Neuronal stem cell (in vitro differentiated cells): ENCODE data around the gene GRIK5.

ENCODE experiments used
- DNase-seq: peaks from one replicate; pipeline ENCODE4 v3.0.0-alpha.2; 2013; ENCODE audit warnings: low spot score
- H2AFZ ChIP-seq: one replicate; pipeline ENCODE4 v1.6.1; 2013; ENCODE audit warnings: mild to moderate bottlenecking, low read length, inconsistent platforms
- H2AK5ac ChIP-seq: 2 replicates; pipeline ENCODE4 v1.6.1; 2013; ENCODE audit warnings: low read depth, mild to moderate bottlenecking, inconsistent platforms, low read length, moderate library complexity, mixed read lengths
- H2BK120ac ChIP-seq: 2 replicates; pipeline ENCODE4 v1.6.1; 2013; ENCODE audit warnings: low read depth, mild to moderate bottlenecking, inconsistent platforms, low read length, moderate library complexity, mixed read lengths
- H2BK12ac ChIP-seq: one replicate; pipeline ENCODE4 v1.6.1; 2013; ENCODE audit warnings: low read length, inconsistent platforms
- H2BK15ac ChIP-seq: 2 replicates; pipeline ENCODE4 v1.6.1; 2013; ENCODE audit warnings: mild to moderate bottlenecking, low read length, inconsistent platforms, mixed read lengths
- H2BK5ac ChIP-seq: one replicate; pipeline ENCODE4 v1.6.1; 2013; ENCODE audit warnings: inconsistent platforms, mild to moderate bottlenecking, low read length, moderate library complexity
- H3K14ac ChIP-seq: one replicate; pipeline ENCODE4 v1.6.1; 2013; ENCODE audit warnings: low read length, inconsistent platforms
- H3K18ac ChIP-seq: 2 replicates; pipeline ENCODE4 v1.6.1; 2013; ENCODE audit warnings: low read length, inconsistent platforms
- H3K23ac ChIP-seq: 2 replicates; pipeline ENCODE4 v1.6.1; 2013; ENCODE audit warnings: low read depth, mild to moderate bottlenecking, mixed read lengths, low read length, inconsistent platforms; ENCODE audit not compliant: poor library complexity
- H3K27ac ChIP-seq: replicated peaks from 3 replicates; pipeline ENCODE4 v1.5.1; 2013; ENCODE audit warnings: low read length, inconsistent platforms
- H3K27me3 ChIP-seq, 3 experiments: 2 replicates each; pipeline ENCODE4 v1.6.1; 2013; ENCODE audit warnings: low read length in 3 of 3, mild to moderate bottlenecking in 2 of 3, inconsistent platforms in 1 of 3, low read depth in 1 of 3, mixed read lengths in 1 of 3, moderate library complexity in 1 of 3; ENCODE audit not compliant: control insufficient read depth in 3 of 3, insufficient read depth in 3 of 3
- H3K36me3 ChIP-seq, 2 donors: replicated peaks in 1 of 2; 2 replicates each; pipeline ENCODE4 v1.6.1; 2013; ENCODE audit warnings: low read length in 2 of 2; ENCODE audit not compliant: control insufficient read depth in 2 of 2, insufficient read depth in 2 of 2
- H3K4ac ChIP-seq: 2 replicates; pipeline ENCODE4 v1.6.1; 2013; ENCODE audit warnings: inconsistent platforms, mild to moderate bottlenecking, low read length, moderate library complexity
- H3K4me1 ChIP-seq, 2 donors: 1 replicate in 1 of 2; 2 replicates in 1 of 2; pipeline ENCODE4 v1.6.1; 2013; ENCODE audit warnings: low read length in 2 of 2, low read depth in 1 of 2; ENCODE audit not compliant: control insufficient read depth in 2 of 2, insufficient read depth in 1 of 2
- H3K4me2 ChIP-seq: one replicate; pipeline ENCODE4 v1.6.1; 2013; ENCODE audit warnings: mild to moderate bottlenecking, low read length, inconsistent platforms; ENCODE audit not compliant: insufficient read depth, poor library complexity, severe bottlenecking
- H3K4me3 ChIP-seq, 2 donors: 2 replicates each; pipeline ENCODE4 v1.5.1; 2013; ENCODE audit warnings: low read length in 2 of 2, mild to moderate bottlenecking in 2 of 2, inconsistent platforms in 1 of 2, moderate library complexity in 1 of 2
- H3K79me1 ChIP-seq: one replicate; pipeline ENCODE4 v1.6.1; 2013; ENCODE audit warnings: low read depth, mild to moderate bottlenecking, inconsistent platforms, low read length, moderate library complexity
- H3K9ac ChIP-seq: one replicate; pipeline ENCODE4 v1.6.1; 2013; ENCODE audit warnings: mild to moderate bottlenecking, low read depth, low read length, inconsistent platforms; ENCODE audit not compliant: poor library complexity
- H3K9me3 ChIP-seq, 2 donors: replicated peaks in 1 of 2; 2 replicates each; pipeline versions ENCODE3 to v1.6.1; 2013; ENCODE audit warnings: low read length in 2 of 2, mild to moderate bottlenecking in 2 of 2, inconsistent platforms in 1 of 2, low read depth in 1 of 2, mixed read lengths in 1 of 2, moderate library complexity in 1 of 2; ENCODE audit not compliant: control insufficient read depth in 2 of 2, insufficient read depth in 1 of 2
- H4K8ac ChIP-seq: one replicate; pipeline ENCODE4 v1.6.1; 2013; ENCODE audit warnings: low read depth, mild to moderate bottlenecking, inconsistent platforms, low read length, moderate library complexity
- H4K91ac ChIP-seq: one replicate; pipeline ENCODE4 v1.6.1; 2013; ENCODE audit warnings: low read length, low read depth, mild to moderate bottlenecking, inconsistent platforms; ENCODE audit not compliant: poor library complexity
- WGBS, 2 donors: extraction: QIAGEN DNeasy Blood & Tissue Kit; methylation state at CpG; one replicate each; pipeline ENCODE4 v1.1.7; 2013; ENCODE audit warnings: missing lambda C conversion rate in 2 of 2, mixed read lengths in 1 of 2; ENCODE audit not compliant: insufficient read length in 2 of 2, insufficient replicate concordance in 1 of 2; ENCODE audit errors: extremely low coverage in 2 of 2; 5-methylcytosine and 5-hydroxymethylcytosine counted together

The GRIK5 gene

DNA sequence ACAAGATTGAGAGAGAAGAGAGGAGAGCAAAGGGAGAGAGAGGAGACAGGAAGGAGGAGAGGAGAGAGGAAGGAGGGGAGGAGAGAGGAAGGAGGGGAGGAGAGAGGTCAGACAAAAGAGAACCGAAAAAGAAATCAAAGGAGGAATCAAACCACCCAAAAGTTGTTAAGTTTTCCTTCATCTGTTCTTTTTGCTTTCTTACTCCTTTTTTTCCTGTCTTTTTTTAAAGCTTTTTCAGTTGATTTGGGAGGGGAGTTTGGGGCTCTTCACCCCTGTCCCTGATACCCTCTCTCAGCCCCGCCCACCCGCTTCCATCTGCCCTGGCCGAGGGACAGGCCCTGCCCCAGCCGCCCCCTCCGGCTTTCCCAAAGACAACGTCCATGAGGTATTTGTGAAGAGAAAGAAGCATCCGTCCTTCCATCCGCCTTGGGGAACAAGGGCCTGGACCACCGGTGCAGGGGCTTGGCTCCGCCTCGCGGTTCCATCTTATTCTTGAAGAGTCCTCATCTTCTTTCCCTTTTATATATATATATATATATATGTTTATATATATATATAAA lies 19.3 kb upstream of the GRIK5 start:
- Histone ChIP-seq H3K4me2 (no peak overlapping the region), H3K23ac (no peak overlapping the region), H4K91ac (no peak overlapping the region), H3K79me1 (no peaks in the 10 kb centered on the region), H2BK15ac (no peak overlapping the region), H3K4me1 (peaks cover 5 to 21% of the 10 kb centered on the region in 2 donors), H3K27ac (no peak overlapping the region), H2BK120ac (no peak overlapping the region), H3K36me3 (no peaks in the 10 kb centered on the region), H3K18ac (no peak overlapping the region), H3K27me3 (no peaks in the 10 kb centered on the region), H2BK12ac (no peak overlapping the region), H3K4ac (no peak overlapping the region), H2AFZ (peak overlapping the region; percentile 62), H2BK5ac (no peak overlapping the region), H4K8ac (no peak overlapping the region), H3K14ac (no peak overlapping the region), H2AK5ac (no peak overlapping the region), H3K9ac (no peak overlapping the region), H3K9me3 (no peaks in the 10 kb centered on the region), H3K4me3 (no peak overlapping the region)
- no peak for DNase-seq
- WGBS, 2 donors = no CpG with 5 or more reads among the region's 13 CpGs

DNA sequence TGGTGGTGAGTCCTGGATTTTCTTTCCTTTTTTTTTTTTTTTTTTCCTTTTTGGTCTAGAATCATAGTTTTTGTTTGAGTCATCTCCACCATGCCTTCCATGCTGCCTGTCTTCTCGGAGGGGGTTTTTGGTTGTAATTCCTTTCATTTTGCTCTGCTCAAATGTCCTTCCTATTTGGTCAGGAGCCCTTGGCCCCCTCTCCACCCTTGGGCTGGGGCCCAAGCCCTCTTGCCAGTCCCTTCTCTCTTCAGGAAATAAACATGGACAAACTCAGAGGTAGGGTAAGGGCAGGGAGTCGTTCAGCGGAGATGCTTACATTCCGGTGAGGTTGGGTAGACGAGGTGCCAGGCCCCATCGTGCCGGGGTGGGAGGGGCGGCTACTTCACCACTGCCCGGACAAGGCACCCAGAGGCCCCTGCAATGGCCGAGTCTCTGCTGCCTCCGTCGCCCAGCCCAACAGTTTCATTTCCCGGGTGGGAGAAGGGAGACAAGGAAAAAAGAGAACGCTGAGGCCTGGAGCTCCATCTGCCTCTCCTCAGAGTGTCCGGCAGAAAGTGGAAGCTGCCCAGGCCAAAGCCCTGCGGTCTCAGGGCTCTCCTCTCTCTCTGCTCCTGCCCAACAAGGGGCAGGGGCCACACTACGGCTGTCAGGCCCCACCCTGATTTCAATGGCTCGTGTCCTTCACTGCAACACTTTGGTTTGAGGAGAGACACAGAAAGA lies 18.6 kb upstream of the GRIK5 start:
- Histone ChIP-seq H3K18ac (peak overlapping the region; percentile 15), H2BK12ac (peak overlapping the region; percentile 34)

DNA sequence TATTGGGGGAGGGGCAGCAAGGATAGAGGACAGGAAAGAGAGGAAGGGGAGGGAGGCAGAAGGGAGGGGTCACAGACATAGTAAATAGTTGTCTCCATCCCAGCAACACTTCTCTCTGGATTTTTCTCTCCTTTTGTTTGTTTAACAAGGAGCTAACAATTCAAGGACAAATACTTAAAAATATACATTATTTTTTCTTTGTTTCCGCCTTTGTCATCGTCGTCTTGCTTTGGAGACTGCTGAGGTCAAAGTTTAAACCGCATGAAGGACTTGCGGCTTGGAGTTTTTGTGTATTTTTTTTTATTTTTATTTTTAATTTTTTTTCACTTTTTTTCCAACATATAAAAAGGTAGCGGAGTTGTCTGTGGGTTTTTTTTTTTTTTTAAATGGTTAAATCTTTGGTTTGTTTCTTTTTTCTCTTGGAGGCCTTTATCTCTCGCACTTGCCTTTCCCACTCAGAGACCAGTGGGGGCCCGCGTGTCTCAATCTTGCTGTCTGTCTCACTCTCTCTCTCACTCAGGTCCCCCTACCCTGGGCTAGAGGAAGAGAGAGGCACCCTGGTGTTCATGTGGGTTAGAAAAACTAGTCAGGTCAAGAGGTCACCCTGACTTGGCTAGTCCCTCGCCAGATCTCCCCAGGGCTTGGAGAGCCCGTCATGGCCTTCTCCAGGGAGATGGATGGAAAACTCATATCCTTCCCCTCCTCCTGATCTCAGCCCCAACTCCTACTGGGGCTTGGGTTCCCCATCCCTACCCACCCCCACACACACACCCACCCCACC lies 17.0 kb upstream of the GRIK5 start:
- Histone ChIP-seq H3K79me1 (no peaks in the 10 kb centered on the region), H3K27ac (no peak overlapping the region), H3K23ac (no peak overlapping the region), H2AK5ac (no peak overlapping the region), H2BK5ac (no peak overlapping the region), H4K8ac (no peak overlapping the region), H3K36me3 (peaks cover 2 to 17% of the 10 kb centered on the region in 2 donors), H3K4ac (no peak overlapping the region), H3K14ac (no peak overlapping the region), H3K18ac (no peak overlapping the region), H3K4me2 (no peak overlapping the region), H3K4me1 (peaks cover 5 to 16% of the 10 kb centered on the region in 2 donors), H4K91ac (no peak overlapping the region), H2BK120ac (no peak overlapping the region), H3K4me3 (no peak overlapping the region), H3K9ac (no peak overlapping the region), H3K27me3 (no peaks in the 10 kb centered on the region), H2BK15ac (no peak overlapping the region), H2AFZ (no peak overlapping the region), H2BK12ac (no peak overlapping the region), H3K9me3 (no peaks in the 10 kb centered on the region)
- no CpG with 5 or more reads among the region's 11 CpGs for WGBS, 2 donors
- DNase-seq = no peak

More for the DNA sequence above, 18.6 kb upstream of the GRIK5 start:
- H3K36me3 ChIP-seq = peaks cover 0 to 5% of the 10 kb centered on the region in 2 donors
- DNase-seq = no peak
- H2BK15ac ChIP-seq = no peak overlapping the region
- H4K91ac ChIP-seq = no peak overlapping the region
- H2BK120ac ChIP-seq = no peak overlapping the region
- peak overlapping the region; percentile 62 for H2AFZ ChIP-seq
- no peak overlapping the region for H3K4ac ChIP-seq
- no peak overlapping the region for H2BK5ac ChIP-seq
- no peak overlapping the region for H3K4me2 ChIP-seq
- no peak overlapping the region for H3K27ac ChIP-seq
- no peak overlapping the region for H3K14ac ChIP-seq
- WGBS, 2 donors = no CpG with 5 or more reads among the region's 18 CpGs
- H2AK5ac ChIP-seq = no peak overlapping the region
- no peak overlapping the region for H3K4me3 ChIP-seq
- no peak overlapping the region for H3K23ac ChIP-seq
- H4K8ac ChIP-seq = no peak overlapping the region
- H3K9me3 ChIP-seq = no peaks in the 10 kb centered on the region
- no peaks in the 10 kb centered on the region for H3K27me3 ChIP-seq
- peaks cover 5 to 17% of the 10 kb centered on the region in 2 donors for H3K4me1 ChIP-seq
- H3K79me1 ChIP-seq = no peaks in the 10 kb centered on the region
- no peak overlapping the region for H3K9ac ChIP-seq

DNA sequence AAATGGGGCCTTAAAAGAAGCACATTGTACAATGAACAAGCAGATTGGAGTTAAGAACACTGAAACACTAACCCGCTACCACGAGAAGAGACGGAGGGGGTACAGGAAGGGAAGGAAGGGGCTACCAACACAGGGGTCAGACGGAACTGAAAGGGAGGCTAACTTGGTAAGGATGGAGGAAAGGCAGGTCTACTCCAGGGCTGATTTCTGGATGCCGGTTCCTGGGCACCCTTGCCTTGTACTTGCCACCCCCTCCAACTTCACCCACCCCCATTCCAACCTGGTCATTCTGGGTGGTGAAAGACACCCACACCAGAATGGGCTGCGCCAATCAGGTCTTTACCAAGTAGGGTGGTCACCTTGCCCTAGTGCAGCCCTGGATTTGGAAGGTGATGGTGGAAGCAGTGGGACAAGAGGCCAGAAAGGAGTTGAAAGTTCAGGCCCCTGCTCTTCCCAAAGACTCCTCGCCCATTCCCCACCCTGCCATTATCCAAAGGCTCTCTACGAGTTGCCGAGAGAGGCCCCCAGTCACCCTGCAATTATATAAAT lies 16.3 kb upstream of the GRIK5 start:
- no peak overlapping the region for H4K91ac ChIP-seq
- H2BK5ac ChIP-seq = no peak overlapping the region
- H2BK120ac ChIP-seq = no peak overlapping the region
- H2BK12ac ChIP-seq = no peak overlapping the region
- no peak overlapping the region for H2AFZ ChIP-seq
- H3K18ac ChIP-seq = peak overlapping the region; percentile 27
- peaks cover 9 to 24% of the 10 kb centered on the region in 2 donors for H3K36me3 ChIP-seq
- no peak overlapping the region for H2AK5ac ChIP-seq
- no peak overlapping the region for H3K4me3 ChIP-seq
- peak overlapping the region; percentile 25 for H3K14ac ChIP-seq
- H3K4me1 ChIP-seq = peaks cover 5 to 16% of the 10 kb centered on the region in 2 donors
- H4K8ac ChIP-seq = no peak overlapping the region
- H3K27me3 ChIP-seq = no peaks in the 10 kb centered on the region
- H3K79me1 ChIP-seq = no peaks in the 10 kb centered on the region
- no peak overlapping the region for H3K4ac ChIP-seq
- no peak overlapping the region for H2BK15ac ChIP-seq
- H3K9ac ChIP-seq = no peak overlapping the region
- H3K23ac ChIP-seq = no peak overlapping the region
- H3K9me3 ChIP-seq = no peaks in the 10 kb centered on the region
- H3K27ac ChIP-seq = no peak overlapping the region
- no peak for DNase-seq
- H3K4me2 ChIP-seq = no peak overlapping the region
- WGBS, 2 donors = no CpG with 5 or more reads among the region's 9 CpGs
